Muscle of leg (tissue), 11 donors: ENCODE measurements around the gene NPAS3. TPM values are rescaled to one million over a fixed set of nuclear protein-coding genes. Genes with fewer than 3 reads are reported as not detected.

Experiments used
- DNase-seq: peaks from one replicate; pipeline ENCODE4 v3.0.0; 2013
- H3K27ac ChIP-seq: one replicate; pipeline ENCODE4 v1.5.1; 2013; ENCODE audit warnings: mild to moderate bottlenecking, low read length, control low read depth
- H3K27me3 ChIP-seq: one replicate; pipeline ENCODE4 v1.6.1; 2013; ENCODE audit warnings: low read length; ENCODE audit not compliant: control insufficient read depth, insufficient read depth
- H3K36me3 ChIP-seq: one replicate; pipeline ENCODE4 v1.6.1; 2013; ENCODE audit warnings: low read length; ENCODE audit not compliant: control insufficient read depth, insufficient read depth
- H3K4me1 ChIP-seq: one replicate; pipeline ENCODE4 v1.6.1; 2013; ENCODE audit warnings: low read length; ENCODE audit not compliant: control insufficient read depth, insufficient read depth
- H3K4me3 ChIP-seq: one replicate; pipeline ENCODE4 v1.5.1; 2013; ENCODE audit warnings: low read length, control low read depth
- H3K9me3 ChIP-seq: replicated peaks from 2 replicates; pipeline ENCODE4 v1.6.1; 2013; ENCODE audit warnings: low read depth, low read length; ENCODE audit not compliant: control insufficient read depth
- WGBS: methylation state at CpG from one replicate; pipeline ENCODE4 v1.1.5; 2013; ENCODE audit warnings: missing lambda C conversion rate; ENCODE audit not compliant: insufficient coverage; 5-methylcytosine and 5-hydroxymethylcytosine counted together
- polyA plus RNA-seq, 8 donors: library from polyadenylated mRNA; unstranded; fragments of 120-200 nt; gene quantifications; one replicate each; pipeline versions ENCODE4 v1.2.1 to v1.2.3, GENCODE V29; 2013; ENCODE audit warnings: inconsistent platforms in 1 of 8, low replicate concordance in 1 of 8; ENCODE audit not compliant: insufficient read length in 8 of 8, insufficient read depth in 1 of 8
- total RNA-seq: library from RNA; stranded (reverse); fragments of 120-200 nt; gene quantifications from one replicate; pipeline ENCODE4 v1.2.4, GENCODE V29; 2013

Gene NPAS3
- total and polyA plus RNA-seq, 9 donors, result 3.4 to 7.6 (median 5.1) TPM

DNA sequence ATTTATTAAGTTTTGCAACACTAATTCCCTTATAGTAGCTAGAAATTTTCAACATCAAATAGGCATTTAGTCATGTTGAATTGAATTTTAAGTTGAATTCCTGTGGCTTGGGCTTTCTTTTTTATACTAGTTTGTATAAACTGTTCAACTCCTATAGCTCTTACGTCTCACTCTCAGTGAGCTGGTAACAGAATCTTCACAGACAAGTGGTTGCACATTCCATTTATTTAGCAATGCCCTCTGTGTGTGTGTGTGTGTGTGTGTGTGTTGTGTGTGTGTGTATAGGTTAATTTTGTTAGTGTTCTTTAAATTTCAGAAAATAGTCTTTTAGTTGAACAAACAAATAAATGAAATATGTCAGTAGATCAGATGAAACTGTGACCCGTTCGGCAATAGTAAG is 425.0 kb downstream of the NPAS3 start:
- DNase-seq, result no peak
- Histone ChIP-seq H3K4me3 (no peak overlapping the region), H3K4me1 (no peaks in the 10 kb centered on the region), H3K27me3 (no peaks in the 10 kb centered on the region), H3K27ac (no peak overlapping the region), H3K9me3 (no peaks in the 10 kb centered on the region), H3K36me3 (no peaks in the 10 kb centered on the region)
- no CpG with 5 or more reads among the region's 3 CpGs for WGBS

DNA sequence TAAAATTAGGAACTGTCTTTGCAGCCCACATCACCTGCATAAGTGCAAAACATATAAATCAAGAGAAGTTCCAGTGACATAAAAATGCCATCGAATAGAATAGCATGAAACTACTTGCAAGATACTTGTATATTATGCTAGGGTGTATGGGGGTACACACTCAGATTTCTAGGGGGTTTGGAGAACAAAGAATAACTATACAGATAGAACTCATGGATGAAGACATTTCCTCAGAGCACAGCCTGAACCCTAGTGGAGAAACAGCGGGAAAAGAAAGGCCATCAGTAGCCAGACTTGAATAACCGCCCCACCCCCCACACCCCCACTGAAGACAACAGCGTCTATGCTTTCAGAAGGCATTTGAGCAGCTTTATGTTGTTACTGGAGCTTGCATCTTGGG is 425.8 kb downstream of the NPAS3 start:
- WGBS, result no CpG with 5 or more reads among the region's 4 CpGs
- no peak for DNase-seq
- no peaks in the 10 kb centered on the region for H3K4me1 ChIP-seq
- H3K36me3 ChIP-seq, result no peaks in the 10 kb centered on the region
- no peaks in the 10 kb centered on the region for H3K27me3 ChIP-seq
- no peak overlapping the region for H3K4me3 ChIP-seq
- H3K9me3 ChIP-seq, result no peaks in the 10 kb centered on the region
- no peak overlapping the region for H3K27ac ChIP-seq

DNA sequence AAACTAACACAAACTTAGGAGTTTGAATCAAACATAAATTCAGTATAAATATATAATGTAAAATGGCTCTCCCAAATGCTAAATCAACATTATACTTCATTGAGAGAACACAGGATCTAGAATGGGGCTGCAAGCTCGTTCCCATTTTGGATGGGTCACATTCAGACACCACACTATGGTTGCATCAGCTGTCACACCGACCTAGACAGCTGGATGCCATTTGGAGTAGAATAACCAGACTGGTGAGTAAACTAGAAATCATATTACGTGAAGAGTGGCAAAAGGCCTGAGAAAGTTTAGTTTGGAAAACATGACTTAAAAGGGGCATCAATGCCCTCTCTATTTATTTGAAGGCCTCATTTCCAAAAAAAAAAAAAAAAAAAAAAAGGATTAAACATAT is 430.4 kb downstream of the NPAS3 start:
- WGBS, result no CpG with 5 or more reads among the region's 3 CpGs

DNA sequence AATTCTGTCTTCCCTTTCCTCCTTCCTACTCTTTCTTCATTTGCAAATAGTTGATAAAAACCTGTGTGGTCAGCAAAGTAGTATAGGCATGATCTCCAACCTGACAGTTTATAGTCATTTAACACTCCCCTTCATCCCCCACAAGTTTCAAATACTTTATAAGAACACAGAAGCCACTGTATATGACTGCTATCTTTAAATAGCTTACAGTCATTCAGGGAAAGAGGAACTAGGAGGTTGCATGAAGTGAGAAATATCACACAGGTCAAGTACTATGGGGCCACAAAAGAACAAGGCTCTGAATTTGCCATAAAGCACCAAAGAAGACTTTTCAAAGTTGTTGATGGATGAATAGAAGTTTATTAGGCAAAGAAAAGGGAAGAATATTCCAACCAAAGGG is 431.3 kb downstream of the NPAS3 start:
- Histone ChIP-seq H3K27ac (no peak overlapping the region), H3K4me3 (no peak overlapping the region), H3K9me3 (no peaks in the 10 kb centered on the region), H3K36me3 (no peaks in the 10 kb centered on the region), H3K4me1 (no peaks in the 10 kb centered on the region), H3K27me3 (no peaks in the 10 kb centered on the region)
- no peak for DNase-seq

More for the DNA sequence above, 430.4 kb downstream of the NPAS3 start:
- Histone ChIP-seq H3K4me3 (no peak overlapping the region), H3K27me3 (no peaks in the 10 kb centered on the region), H3K27ac (no peak overlapping the region), H3K4me1 (no peaks in the 10 kb centered on the region), H3K36me3 (no peaks in the 10 kb centered on the region), H3K9me3 (no peaks in the 10 kb centered on the region)
- DNase-seq, result no peak

DNA sequence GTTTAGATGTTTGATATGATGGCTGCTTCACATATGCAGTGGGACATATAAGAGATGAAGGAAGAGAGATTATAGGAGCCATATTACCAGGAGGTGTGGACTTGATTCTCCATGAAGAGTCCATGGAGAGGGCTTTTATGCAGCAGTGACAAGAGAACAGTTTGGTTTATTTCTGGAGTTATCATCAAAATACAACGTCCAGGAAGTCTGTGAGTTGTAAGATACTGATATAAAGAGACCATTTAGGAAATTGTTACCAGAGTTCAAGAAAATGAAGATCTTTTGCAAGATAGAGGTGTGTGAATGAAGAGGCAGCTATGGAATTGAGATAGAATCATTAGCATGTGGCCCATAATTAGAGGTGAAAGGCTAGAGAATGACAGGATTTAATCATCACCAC is 431.7 kb downstream of the NPAS3 start:
- H3K9me3 ChIP-seq, result no peaks in the 10 kb centered on the region
- 80% methylated on average over 1 of the region's 1 CpG for WGBS
- H3K27me3 ChIP-seq, result no peaks in the 10 kb centered on the region
- H3K27ac ChIP-seq, result no peak overlapping the region
- H3K4me3 ChIP-seq, result no peak overlapping the region
- H3K4me1 ChIP-seq, result no peaks in the 10 kb centered on the region
- H3K36me3 ChIP-seq, result no peaks in the 10 kb centered on the region
- DNase-seq, result no peak

DNA sequence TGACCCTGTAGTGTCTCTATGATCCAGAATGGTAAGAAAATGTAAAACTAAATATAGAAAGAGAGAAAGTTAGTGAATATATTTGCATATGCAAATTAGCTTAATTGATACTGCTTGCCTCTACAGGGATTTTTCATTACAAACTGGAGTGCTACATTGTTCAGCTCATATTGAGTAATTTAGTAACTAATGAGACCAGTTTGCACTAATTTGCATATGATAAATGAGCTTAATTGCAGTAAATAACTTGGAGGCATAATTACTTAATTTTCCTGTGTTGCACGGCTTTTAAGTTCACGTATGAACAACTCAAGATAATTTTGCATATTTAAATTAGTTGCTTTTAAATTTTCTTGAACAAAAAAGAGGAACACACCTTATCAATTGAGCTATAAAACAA is 436.5 kb downstream of the NPAS3 start:
- H3K27me3 ChIP-seq, result no peaks in the 10 kb centered on the region
- WGBS, result no CpG with 5 or more reads among the region's 2 CpGs
- H3K4me3 ChIP-seq, result no peak overlapping the region
- no peaks in the 10 kb centered on the region for H3K36me3 ChIP-seq
- H3K27ac ChIP-seq, result no peak overlapping the region
- no peaks in the 10 kb centered on the region for H3K9me3 ChIP-seq
- DNase-seq, result no peak
- H3K4me1 ChIP-seq, result no peaks in the 10 kb centered on the region

DNA sequence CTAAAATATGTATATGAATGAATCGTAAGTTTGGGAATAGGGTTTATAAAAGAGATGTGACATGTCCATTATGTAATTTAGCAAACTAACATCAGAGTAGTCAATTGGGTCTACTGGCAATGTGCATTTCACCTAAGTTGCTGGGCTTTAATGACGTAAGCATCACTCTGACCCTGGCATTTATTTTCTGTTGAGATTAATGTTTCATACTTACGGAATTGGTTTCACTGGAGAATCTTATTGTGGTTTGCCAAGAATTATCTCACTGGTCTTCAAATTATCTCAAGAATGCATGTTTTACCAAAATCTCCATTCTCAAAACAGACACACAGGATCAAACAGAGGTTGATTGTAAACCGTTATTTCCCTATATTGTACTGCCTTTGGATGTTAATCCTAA is 437.1 kb downstream of the NPAS3 start:
- Histone ChIP-seq H3K4me1 (no peaks in the 10 kb centered on the region), H3K4me3 (no peak overlapping the region), H3K9me3 (no peaks in the 10 kb centered on the region), H3K27me3 (no peaks in the 10 kb centered on the region), H3K27ac (no peak overlapping the region), H3K36me3 (no peaks in the 10 kb centered on the region)
- DNase-seq, result no peak
- WGBS, result no CpG with 5 or more reads among the region's 4 CpGs

DNA sequence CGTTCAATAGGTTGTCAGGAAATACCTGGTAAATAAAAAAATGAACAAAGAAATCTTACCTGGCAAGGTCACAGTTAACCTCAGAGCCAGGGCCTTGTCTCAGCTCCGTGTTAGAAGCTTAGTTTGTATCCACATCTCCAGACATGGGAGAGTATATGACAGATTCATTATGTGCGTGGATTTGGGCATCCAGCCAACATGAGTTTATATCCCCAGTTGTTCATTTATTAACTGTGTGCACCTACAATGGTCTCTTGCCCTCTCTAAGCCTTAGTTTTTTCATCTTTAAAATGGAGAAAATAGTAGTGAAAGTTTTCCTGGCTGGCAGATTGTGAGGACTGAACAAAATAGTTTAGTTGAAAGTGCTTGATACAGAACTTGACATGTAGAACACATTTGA is 437.8 kb downstream of the NPAS3 start:
- no CpG with 5 or more reads among the region's 3 CpGs for WGBS
- Histone ChIP-seq H3K36me3 (no peaks in the 10 kb centered on the region), H3K27me3 (no peaks in the 10 kb centered on the region), H3K9me3 (no peaks in the 10 kb centered on the region), H3K27ac (no peak overlapping the region), H3K4me1 (no peaks in the 10 kb centered on the region), H3K4me3 (no peak overlapping the region)
- no peak for DNase-seq

DNA sequence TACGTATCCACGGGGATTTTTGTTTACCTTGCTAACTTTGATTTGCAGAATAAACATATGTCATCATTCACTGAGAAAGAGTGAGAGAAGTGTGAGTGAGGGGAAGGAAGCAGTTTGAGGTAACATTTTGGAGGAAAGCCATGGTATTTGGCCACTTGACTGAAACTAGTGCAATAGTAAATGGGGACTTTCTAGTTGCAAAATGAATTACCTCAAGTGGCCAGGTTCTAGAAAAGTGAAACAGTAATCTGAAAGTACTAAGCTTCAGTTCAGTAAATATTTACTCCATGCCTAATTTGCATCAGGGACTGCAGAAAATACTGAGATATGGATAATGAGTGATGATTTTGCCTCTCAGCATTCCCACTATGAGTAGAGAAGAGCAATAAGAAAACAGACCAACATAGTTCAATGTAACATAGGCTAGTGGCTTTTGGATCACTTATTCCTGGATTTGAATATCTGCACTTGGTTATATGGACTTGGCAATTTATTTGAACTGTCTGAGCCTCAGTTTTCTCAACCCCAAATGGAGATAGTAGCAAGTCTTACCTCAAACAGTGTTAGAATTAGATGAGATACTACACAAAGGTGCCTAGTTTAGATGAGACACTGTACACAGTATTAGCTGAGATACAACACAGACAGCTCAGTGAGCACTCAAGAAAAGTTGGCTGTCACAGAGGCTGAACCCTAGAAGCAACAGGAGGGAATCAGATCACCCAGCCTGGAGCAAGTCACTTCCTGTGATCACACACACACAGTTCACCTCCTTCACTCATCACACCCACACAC is 439.1 kb downstream of the NPAS3 start:
- H3K27ac ChIP-seq, result no peak overlapping the region
- H3K9me3 ChIP-seq, result no peaks in the 10 kb centered on the region
- no peak overlapping the region for H3K4me3 ChIP-seq
- DNase-seq, result no peak
- no peaks in the 10 kb centered on the region for H3K27me3 ChIP-seq
- WGBS, result 100% methylated on average over 1 of the region's 2 CpGs
- no peaks in the 10 kb centered on the region for H3K36me3 ChIP-seq
- no peaks in the 10 kb centered on the region for H3K4me1 ChIP-seq

DNA sequence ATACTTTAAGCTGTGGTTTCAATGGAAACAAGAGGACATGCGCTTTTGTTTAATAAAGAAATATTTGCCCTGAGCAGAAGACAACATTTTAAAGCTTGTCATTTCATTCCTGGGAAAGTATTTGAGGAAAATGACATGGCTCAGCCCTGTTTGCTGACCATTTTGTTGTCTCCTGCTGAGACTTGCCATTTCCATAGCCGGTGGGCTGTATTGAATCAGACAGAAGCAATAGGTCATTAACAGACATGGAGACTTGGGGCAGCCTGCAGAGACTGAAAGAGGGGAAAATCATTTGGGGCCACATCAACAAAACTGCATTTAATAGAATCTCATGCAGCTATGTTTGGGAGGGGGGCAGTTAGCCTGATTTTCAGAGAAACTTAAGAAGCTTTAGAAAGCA is 443.0 kb downstream of the NPAS3 start:
- Histone ChIP-seq H3K36me3 (no peaks in the 10 kb centered on the region), H3K27ac (no peak overlapping the region), H3K4me1 (no peaks in the 10 kb centered on the region), H3K27me3 (no peaks in the 10 kb centered on the region), H3K4me3 (no peak overlapping the region), H3K9me3 (no peaks in the 10 kb centered on the region)
- WGBS, result 100% methylated on average over 1 of the region's 2 CpGs
- no peak for DNase-seq

DNA sequence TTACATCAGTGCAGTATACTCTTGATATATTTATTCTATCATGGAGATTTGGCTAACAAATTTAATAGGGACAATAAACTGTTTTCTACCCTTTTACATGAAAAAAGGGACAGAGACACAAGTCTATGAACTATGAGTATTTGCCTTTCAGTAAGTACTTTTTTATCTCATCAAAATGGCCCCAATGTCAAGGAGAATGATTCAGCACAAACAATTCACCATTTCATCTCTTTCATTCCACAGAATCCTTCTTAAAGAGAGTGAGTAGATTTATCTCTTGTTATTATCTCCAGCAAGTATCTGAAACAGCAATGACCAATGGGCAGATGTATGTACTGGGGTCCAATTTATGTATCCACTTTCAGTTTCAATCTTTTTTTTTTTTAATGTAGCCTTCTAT is 447.5 kb downstream of the NPAS3 start:
- no peak overlapping the region for H3K4me3 ChIP-seq
- no peaks in the 10 kb centered on the region for H3K27me3 ChIP-seq
- no peak overlapping the region for H3K27ac ChIP-seq
- no peaks in the 10 kb centered on the region for H3K36me3 ChIP-seq
- no peaks in the 10 kb centered on the region for H3K9me3 ChIP-seq
- no peaks in the 10 kb centered on the region for H3K4me1 ChIP-seq
- no peak for DNase-seq
